ENCODE results near the gene ECI1. TPM values are rescaled to one million over a fixed set of nuclear protein-coding genes. Genes with fewer than 3 reads are reported as not detected.

Gene ECI1, protein sequence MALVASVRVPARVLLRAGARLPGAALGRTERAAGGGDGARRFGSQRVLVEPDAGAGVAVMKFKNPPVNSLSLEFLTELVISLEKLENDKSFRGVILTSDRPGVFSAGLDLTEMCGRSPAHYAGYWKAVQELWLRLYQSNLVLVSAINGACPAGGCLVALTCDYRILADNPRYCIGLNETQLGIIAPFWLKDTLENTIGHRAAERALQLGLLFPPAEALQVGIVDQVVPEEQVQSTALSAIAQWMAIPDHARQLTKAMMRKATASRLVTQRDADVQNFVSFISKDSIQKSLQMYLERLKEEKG
- polyA plus RNA-seq (2011; rRNA removed) = 24.9 and 32.4 TPM in 2 replicates
- polyA minus RNA-seq (2011; rRNA and poly(A)+ RNA removed) = 8.5 TPM in 2 replicates

DNA sequence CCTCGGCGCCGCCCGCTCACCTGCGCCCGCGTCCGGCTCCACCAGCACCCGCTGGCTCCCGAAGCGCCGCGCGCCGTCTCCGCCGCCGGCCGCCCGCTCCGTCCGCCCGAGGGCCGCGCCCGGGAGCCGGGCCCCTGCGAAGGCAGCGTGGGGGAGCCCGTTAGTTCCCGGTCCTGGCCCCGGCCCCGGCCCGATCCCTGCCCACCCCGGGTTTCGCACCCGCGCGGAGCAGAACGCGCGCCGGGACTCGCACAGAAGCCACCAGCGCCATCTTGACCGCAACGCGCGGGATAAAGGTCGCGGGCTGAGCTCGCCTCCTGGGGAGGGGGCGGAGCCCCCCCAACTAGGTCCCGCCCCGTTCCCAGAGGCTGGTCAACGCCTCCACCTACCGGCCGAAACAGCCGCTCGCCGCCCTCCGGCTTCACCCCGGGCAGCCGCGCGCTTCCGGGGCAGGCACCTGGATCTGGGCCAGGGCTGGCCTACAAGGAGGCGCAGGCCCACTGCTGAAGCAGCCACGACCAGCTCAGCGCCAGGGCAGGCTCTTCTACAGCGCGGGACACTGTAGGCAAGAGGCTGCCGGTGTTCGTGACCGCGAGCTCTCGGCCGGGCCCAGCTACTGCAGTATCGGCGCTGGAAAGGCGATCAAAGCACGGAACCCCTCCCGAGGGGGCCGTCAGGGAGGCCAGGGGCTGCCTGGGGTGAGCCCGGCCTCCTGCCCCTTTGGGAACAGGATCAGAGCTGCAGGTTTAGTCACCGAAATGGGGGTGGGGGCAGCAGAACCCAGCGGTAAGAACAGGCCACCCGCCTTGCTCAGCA lies at the start of gene ECI1:
Gene ECI1 (minus strand): TSS at position 292 of the 816 bp plus-strand sequence. CDS start 21 bp downstream, at position 271.
- peak within 1 kb of the TSS; percentile 73 for H3K4me3 ChIP-seq (ENCODE audit: low read depth, low read length)
- no peaks in the 10 kb centered on the region; the same call in 1 of the 2 replicates for H3K9me3 ChIP-seq (ENCODE audit: control insufficient read depth, insufficient read depth, low read length)
- H3K27me3 ChIP-seq (ENCODE audit: control insufficient read depth, insufficient read depth, low read length) = no peaks in the 10 kb centered on the region
- CTCF ChIA-PET = interaction anchor here (0.6 to 1.6 kb wide), 9 partner anchors 10 to 259 kb away, joined by 3 to 5 read pairs (median 3); no protein-coding TSS in a partner anchor
- POLR2A ChIA-PET = interaction anchor here (0.5 to 2.1 kb wide), 13 partner anchors 9 to 287 kb away, joined by 3 to 26 read pairs (median 4); partner anchors contain the start of genes DNASE1L2, MLST8, NTN3 and RNPS1
- peak within 1 kb of the TSS; percentile 73 for H3K27ac ChIP-seq (ENCODE audit: low read depth, low read length)
- TF ChIP-seq, protein P1, sequence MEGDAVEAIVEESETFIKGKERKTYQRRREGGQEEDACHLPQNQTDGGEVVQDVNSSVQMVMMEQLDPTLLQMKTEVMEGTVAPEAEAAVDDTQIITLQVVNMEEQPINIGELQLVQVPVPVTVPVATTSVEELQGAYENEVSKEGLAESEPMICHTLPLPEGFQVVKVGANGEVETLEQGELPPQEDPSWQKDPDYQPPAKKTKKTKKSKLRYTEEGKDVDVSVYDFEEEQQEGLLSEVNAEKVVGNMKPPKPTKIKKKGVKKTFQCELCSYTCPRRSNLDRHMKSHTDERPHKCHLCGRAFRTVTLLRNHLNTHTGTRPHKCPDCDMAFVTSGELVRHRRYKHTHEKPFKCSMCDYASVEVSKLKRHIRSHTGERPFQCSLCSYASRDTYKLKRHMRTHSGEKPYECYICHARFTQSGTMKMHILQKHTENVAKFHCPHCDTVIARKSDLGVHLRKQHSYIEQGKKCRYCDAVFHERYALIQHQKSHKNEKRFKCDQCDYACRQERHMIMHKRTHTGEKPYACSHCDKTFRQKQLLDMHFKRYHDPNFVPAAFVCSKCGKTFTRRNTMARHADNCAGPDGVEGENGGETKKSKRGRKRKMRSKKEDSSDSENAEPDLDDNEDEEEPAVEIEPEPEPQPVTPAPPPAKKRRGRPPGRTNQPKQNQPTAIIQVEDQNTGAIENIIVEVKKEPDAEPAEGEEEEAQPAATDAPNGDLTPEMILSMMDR (IDR thresholded peaks at IDR 0.05; ENCODE audit: low read depth, low read length) = peak; percentile 64
- DNase-seq (ENCODE audit: low read depth, low spot score) = peak; percentile 85

DNA sequence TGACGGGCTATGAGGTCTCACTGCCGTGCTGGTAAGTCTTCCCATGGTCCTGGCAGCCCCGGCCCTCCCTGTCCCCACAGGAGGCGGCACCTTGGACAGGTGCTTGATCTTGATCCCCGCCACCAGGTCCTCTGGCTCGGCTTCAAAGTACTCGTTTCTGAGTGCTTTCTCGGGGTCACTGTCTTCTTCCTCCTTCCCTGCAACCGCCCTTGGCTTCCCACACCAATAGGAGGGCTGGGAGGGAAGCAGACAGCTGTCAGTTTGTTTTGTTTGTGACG lies 48.5 kb upstream of the ECI1 start:
- Histone ChIP-seq H3K27me3 (ENCODE audit: control insufficient read depth, insufficient read depth, low read length) (peaks cover 12% of the 10 kb centered on the region), H3K27ac (ENCODE audit: low read depth, low read length) (no peak overlapping the region), H3K9me3 (ENCODE audit: control insufficient read depth, insufficient read depth, low read length) (no peaks in the 10 kb centered on the region; the same call in 1 of the 2 replicates), H3K4me3 (ENCODE audit: low read depth, low read length) (no peak overlapping the region)
- ChIA-PET POLR2A (no interaction called here), CTCF (no interaction called here)
- TF ChIP-seq, protein P1 (IDR thresholded peaks at IDR 0.05; ENCODE audit: low read depth, low read length) = no peak
- no peak for DNase-seq (ENCODE audit: low read depth, low spot score)

DNA sequence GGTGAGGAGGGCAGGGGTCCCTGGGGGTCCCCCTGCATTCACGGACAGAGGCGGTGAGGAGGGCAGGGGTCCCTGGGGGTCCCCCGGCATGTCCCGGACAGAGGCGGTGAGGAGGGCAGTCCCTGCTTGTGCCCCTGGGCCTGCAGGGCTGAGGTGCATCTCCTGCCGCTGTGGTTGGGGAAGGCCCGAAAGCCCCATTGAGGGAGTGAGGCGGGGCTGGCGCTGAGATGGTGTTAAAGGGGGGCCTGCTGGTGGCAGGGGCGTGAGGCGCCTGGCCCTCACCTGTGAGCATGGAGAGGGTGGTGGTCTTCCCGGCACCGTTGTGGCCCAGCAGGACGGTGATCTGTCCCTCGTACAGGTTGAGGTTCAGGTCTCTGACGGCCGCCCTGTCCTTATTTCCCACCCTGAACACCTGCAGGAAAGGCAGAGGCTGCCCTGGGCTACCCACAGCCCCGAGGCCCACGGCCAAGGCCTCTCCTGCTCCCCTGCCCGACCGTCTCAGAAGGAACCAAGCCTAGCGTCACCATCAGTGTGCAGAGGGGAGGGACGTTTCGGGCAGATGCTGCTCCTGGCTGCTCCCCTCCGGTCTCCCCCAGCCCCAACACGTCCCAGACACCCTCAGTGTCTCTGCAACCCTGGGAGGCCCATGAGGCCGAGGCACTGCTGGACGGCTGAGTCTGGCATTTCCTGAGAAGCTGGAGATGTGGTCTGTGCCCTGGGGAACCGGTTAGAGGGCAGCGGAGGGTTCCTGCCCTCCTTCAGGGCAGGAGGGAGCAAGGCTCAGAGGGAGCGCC lies 47.9 kb upstream of the ECI1 start:
- ChIA-PET CTCF (no interaction called here), POLR2A (interaction anchor here (0.7 kb wide), 1 partner anchor 17 kb away, joined by 8 read pairs; no protein-coding TSS in a partner anchor)
- Histone ChIP-seq H3K9me3 (ENCODE audit: control insufficient read depth, insufficient read depth, low read length) (no peaks in the 10 kb centered on the region; the same call in 1 of the 2 replicates), H3K4me3 (ENCODE audit: low read depth, low read length) (no peak overlapping the region), H3K27me3 (ENCODE audit: control insufficient read depth, insufficient read depth, low read length) (peaks cover 12% of the 10 kb centered on the region), H3K27ac (ENCODE audit: low read depth, low read length) (no peak overlapping the region)
- DNase-seq (ENCODE audit: low read depth, low spot score) = no peak
- TF ChIP-seq, protein P1 (IDR thresholded peaks at IDR 0.05; ENCODE audit: low read depth, low read length) = no peak

DNA sequence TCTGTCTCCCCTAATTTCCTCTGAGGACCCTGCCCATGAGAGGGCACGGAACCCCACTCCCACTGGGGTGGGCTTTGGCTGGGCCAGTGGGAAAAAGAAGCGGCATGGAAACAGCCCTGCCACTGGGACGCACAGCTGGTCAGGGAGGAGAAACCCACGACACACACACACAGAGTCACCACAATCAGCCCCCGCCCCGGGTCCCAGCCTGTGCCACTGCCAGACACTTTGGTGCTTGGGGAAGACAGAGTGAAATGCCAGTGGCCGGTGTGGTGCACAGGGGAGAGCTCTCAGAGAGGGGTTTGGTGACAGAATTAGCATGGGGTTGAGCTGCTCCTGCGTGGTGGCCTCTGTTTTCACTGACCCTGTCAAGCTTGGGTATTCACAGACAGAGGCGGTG lies 47.2 kb upstream of the ECI1 start:
- CTCF ChIA-PET = no interaction called here
- DNase-seq (ENCODE audit: low read depth, low spot score) = no peak
- POLR2A ChIA-PET = interaction anchor here (0.7 kb wide), 1 partner anchor 18 kb away, joined by 8 read pairs; no protein-coding TSS in a partner anchor
- Histone ChIP-seq H3K9me3 (ENCODE audit: control insufficient read depth, insufficient read depth, low read length) (no peaks in the 10 kb centered on the region; the same call in 1 of the 2 replicates), H3K27me3 (ENCODE audit: control insufficient read depth, insufficient read depth, low read length) (peaks cover 12% of the 10 kb centered on the region), H3K27ac (ENCODE audit: low read depth, low read length) (no peak overlapping the region), H3K4me3 (ENCODE audit: low read depth, low read length) (no peak overlapping the region)
- TF ChIP-seq, protein P1 (IDR thresholded peaks at IDR 0.05; ENCODE audit: low read depth, low read length) = no peak

Measured in AG04450 (cell line).